ENCODE results near the gene KRTAP2-1. TPM values are rescaled to one million over a fixed set of nuclear protein-coding genes. Genes with fewer than 3 reads are reported as not detected.

KRTAP2-1 gene
- total and polyA plus RNA-seq, 2 of the 8 experiments (the other 6 are each of a cell fraction or from before 2014, with no cell fraction given), result not detected

DNA sequence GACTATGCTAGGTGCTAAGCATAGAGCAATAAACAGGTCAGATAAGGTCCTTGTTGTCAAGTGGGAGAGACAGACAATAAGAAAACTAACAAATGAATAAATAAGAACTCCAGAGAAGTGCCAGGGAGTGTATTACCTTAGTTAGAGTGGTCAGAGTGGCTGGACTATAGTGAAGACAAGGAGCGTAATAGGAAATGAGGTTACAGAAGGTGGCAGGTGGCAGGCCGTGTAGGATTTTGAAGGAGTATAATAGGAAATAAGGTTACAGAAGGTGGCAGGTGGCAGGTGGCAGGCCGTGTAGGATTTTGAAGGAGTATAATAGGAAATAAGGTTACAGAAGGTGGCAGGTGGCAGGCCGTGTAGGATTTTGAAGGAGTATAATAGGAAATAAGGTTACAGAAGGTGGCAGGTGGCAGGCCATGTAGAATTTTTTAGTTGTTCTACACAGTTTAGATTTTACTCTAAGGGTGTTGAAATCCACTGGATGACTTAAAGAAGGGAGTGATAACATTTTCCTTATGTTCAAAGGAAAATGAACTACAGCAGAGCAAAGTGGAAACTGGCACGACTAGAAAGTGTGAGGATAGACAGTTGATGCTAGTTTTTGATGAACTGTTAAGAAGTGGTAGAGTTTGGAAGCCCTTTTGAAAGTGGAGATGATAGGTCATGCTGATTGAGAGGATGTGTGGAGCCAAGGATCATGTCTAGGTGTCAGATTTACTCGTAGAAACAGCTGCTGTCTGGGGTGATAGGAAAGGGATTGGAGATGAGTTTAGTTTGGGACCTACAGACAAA is 34.6 kb downstream of the KRTAP2-1 start:
- Histone ChIP-seq H3K23ac (ENCODE audit: insufficient read length) (no peak overlapping the region), H4K91ac (replicated peaks; ENCODE audit: insufficient read length, low read length) (no peak overlapping the region), H3K14ac (ENCODE audit: insufficient read length) (no peak overlapping the region), H4K20me1 (replicated peaks in 1 of 2; ENCODE audit: control insufficient read depth in 1 of 2, insufficient read depth in 2 of 2, low read length in 2 of 2) (no peaks in the 10 kb centered on the region), H3K56ac (replicated peaks; ENCODE audit: insufficient read length, low read depth, low read length) (no peak overlapping the region), H3K18ac (ENCODE audit: extremely low read depth, low read length) (no peak overlapping the region), H3K79me1 (ENCODE audit: low read depth, low read length) (no peaks in the 10 kb centered on the region), H3K4me1 (replicated peaks in 1 of 4; ENCODE audit: control insufficient read depth in 3 of 4, insufficient read depth in 4 of 4, low read length in 3 of 4) (peaks cover 0 to 10% (median 6%) of the 10 kb centered on the region in 4 experiments; a peak in 6 of 7 replicates), H4K8ac (ENCODE audit: extremely low read depth, insufficient read depth, low read length) (no peak overlapping the region), H3K4ac (replicated peaks; ENCODE audit: insufficient read length, low read depth, low read length) (no peak overlapping the region), H2BK12ac (ENCODE audit: low read depth, low read length) (no peak overlapping the region), H2AFZ (ENCODE audit: low read length) (no peak overlapping the region), H2BK15ac (ENCODE audit: low read length) (no peak overlapping the region), H3K79me2 (ENCODE audit: control insufficient read depth in 1 of 2, insufficient read depth in 2 of 2, low read length in 2 of 2) (no peaks in the 10 kb centered on the region), H3K36me3 (ENCODE audit: control insufficient read depth in 2 of 4, insufficient read depth in 4 of 4, low read length in 3 of 4) (no peaks in the 10 kb centered on the region), H3K9me3 (ENCODE audit: insufficient read depth in 2 of 2, low read depth in 1 of 2, low read length in 1 of 2) (no peaks in the 10 kb centered on the region), H3K27me3 (replicated peaks in 1 of 4; ENCODE audit: control insufficient read depth in 3 of 4, extremely low read depth in 1 of 4, insufficient read depth in 3 of 4, low read length in 3 of 4) (no peaks in the 10 kb centered on the region), H2BK5ac (ENCODE audit: low read depth, low read length) (no peak overlapping the region), H2AK5ac (ENCODE audit: low read depth, low read length) (no peak overlapping the region), H4K5ac (ENCODE audit: insufficient read length, low read depth, low read length) (no peak overlapping the region), H3K23me2 (ENCODE audit: low read depth, low read length) (no peaks in the 10 kb centered on the region), H3K9ac (replicated peaks in 1 of 4; ENCODE audit: extremely low read depth in 1 of 4, low read depth in 3 of 4, low read length in 3 of 4) (no peak overlapping the region), H3K4me2 (ENCODE audit: insufficient read depth in 1 of 2, low read depth in 2 of 2, low read length in 2 of 2) (no peak overlapping the region), H3K4me3 (ENCODE audit: extremely low read depth in 1 of 4, insufficient read depth in 2 of 4, low read depth in 3 of 4, low read length in 4 of 4) (no peak overlapping the region), H2BK20ac (ENCODE audit: low read length) (no peak overlapping the region), H3K27ac (ENCODE audit: low read depth, low read length) (no peak overlapping the region), H2BK120ac (replicated peaks; ENCODE audit: low read depth, low read length) (no peak overlapping the region)
- ChIA-PET CTCF (ENCODE audit: partially characterized antibody) (no interaction called here), POLR2A (ENCODE audit: partially characterized antibody) (no interaction called here)
- DNase-seq (ENCODE audit: low read depth in 1 of 2, low spot score in 2 of 2) (no peak), FAIRE-seq (no peak)
- 87% methylated on average over 6 of the region's 6 CpGs; no CpG with 5 or more reads in 1 of the 2 experiments for WGBS, 2 experiments (ENCODE audit: extremely low coverage in 1 of 2, insufficient coverage in 1 of 2, insufficient read length in 1 of 2, insufficient replicate concordance in 2 of 2, low coverage in 1 of 2, low lambda C conversion rate in 2 of 2, missing lambda C conversion rate in 1 of 2)
- no peak for TF ChIP-seq TBP (IDR thresholded peaks at IDR 0.05; ENCODE audit: low read depth, low read length)
- TF ChIP-seq PHF8 (conservative IDR thresholded peaks at IDR 0.05; ENCODE audit: low read depth, low read length), result no peak
- no peak for TF ChIP-seq JUND (IDR thresholded peaks at IDR 0.05; ENCODE audit: low read length)
- no peak for TF ChIP-seq NRF1 (IDR thresholded peaks at IDR 0.05; ENCODE audit: low read depth, low read length)
- TF ChIP-seq GTF2F1 (IDR thresholded peaks at IDR 0.05; ENCODE audit: borderline replicate concordance, low read depth, low read length), result no peak
- TF ChIP-seq, protein P1, sequence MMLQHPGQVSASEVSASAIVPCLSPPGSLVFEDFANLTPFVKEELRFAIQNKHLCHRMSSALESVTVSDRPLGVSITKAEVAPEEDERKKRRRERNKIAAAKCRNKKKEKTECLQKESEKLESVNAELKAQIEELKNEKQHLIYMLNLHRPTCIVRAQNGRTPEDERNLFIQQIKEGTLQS (IDR thresholded peaks at IDR 0.05; ENCODE audit: insufficient read depth, low read depth, low read length), result no peak
- no peak for TF ChIP-seq SRF (IDR thresholded peaks at IDR 0.05; ENCODE audit: low read depth, low read length)
- TF ChIP-seq BACH1 (IDR thresholded peaks at IDR 0.05; ENCODE audit: low read length), result no peak
- TF ChIP-seq SIRT6 (IDR thresholded peaks at IDR 0.05; ENCODE audit: low read length), result no peak
- TF ChIP-seq SP1 (IDR thresholded peaks at IDR 0.05; ENCODE audit: low read depth, low read length), result no peak
- no peak for TF ChIP-seq CEBPB (IDR thresholded peaks at IDR 0.05; ENCODE audit: low read depth, low read length)

All from H1 (cell line).